HCT116 (cell line): ENCODE measurements around the gene TLE6. TPM values are rescaled to one million over a fixed set of nuclear protein-coding genes. Genes with fewer than 3 reads are reported as not detected.

Experiments used
- ATAC-seq: fragments of 200-7000 bp; cut with Tn5 transposase; 2 replicates; pipeline ENCODE4 v1.9.1; 2020; ENCODE audit warnings: mild to moderate bottlenecking, moderate library complexity
- BruUV-seq: library from RNA; stranded (reverse); fragments of 400-500 nt; replicated peaks from 2 replicates; lab custom pipeline; 2021; lab: Mats Ljungman, UMichigan
- CTCF ChIA-PET: fragments of 300-600 bp; sonication (Branson Sonifier 250); formaldehyde crosslinking; loops from one replicate; lab custom pipeline; 2021; ENCODE audit warnings: antibody characterized with exemption; lab: Charles Lee
- POLR2A ChIA-PET: fragments of 300-600, 350-600 bp; sonication (Branson Sonifier 250); formaldehyde crosslinking; loops from one replicate; lab custom pipeline; 2021; ENCODE audit warnings: antibody characterized with exemption; lab: Charles Lee
- RAD21 ChIA-PET, 2 experiments: fragments of 300-600 bp; sonication (Branson Sonifier 250); formaldehyde crosslinking; loops; one replicate each; lab custom pipeline; 2023; ENCODE audit warnings: low total read pairs in 2 of 2; ENCODE audit not compliant: uncharacterized antibody in 2 of 2, unreplicated experiment in 2 of 2, low non-redundant PET in 1 of 2; lab: Charles Lee
- DNase-seq: peaks from one replicate; pipeline ENCODE4 v3.0.0-alpha.2; 2010; ENCODE audit warnings: low read depth, low spot score
- H2AFZ ChIP-seq: fragments of 200-600 bp; shearing (Covaris generic), sonication (generic); 2 replicates; pipeline ENCODE4 v1.6.1; 2017; ENCODE audit warnings: low read depth, mixed run types, mixed read lengths, antibody characterized with exemption, low read length; ENCODE audit not compliant: poor library complexity, severe bottlenecking
- H3K27ac ChIP-seq: 2 replicates; pipeline ENCODE4 v1.5.1; 2012; ENCODE audit warnings: low read depth, low read length
- H3K27me3 ChIP-seq: fragments of 200-600 bp; sonication (generic); 2 replicates; pipeline ENCODE4 v1.6.1; 2016; ENCODE audit warnings: mixed run types, low read length, mixed read lengths; ENCODE audit not compliant: insufficient read depth
- H3K36me3 ChIP-seq, 2 experiments: fragments of 200-500 bp in 1 of 2; fragments of 200-600 bp in 1 of 2; sonication (Bioruptor generic) in 1 of 2; sonication (generic) in 1 of 2; 2 replicates each; pipeline versions ENCODE4 v1.5.1 to v1.6.1; 2014 to 2016; ENCODE audit warnings: low read length in 2 of 2, inconsistent platforms in 1 of 2, mixed read lengths in 1 of 2, mixed run types in 1 of 2; ENCODE audit not compliant: insufficient read depth in 2 of 2, control insufficient read depth in 1 of 2
- H3K4me1 ChIP-seq, 2 experiments: fragments of 200-600 bp in 1 of 2; sonication (generic) in 1 of 2; 2 replicates each; pipeline versions ENCODE4 v1.5.1 to v1.6.1; 2012 to 2017; ENCODE audit warnings: low read length in 2 of 2, inconsistent platforms in 1 of 2, mild to moderate bottlenecking in 1 of 2, mixed read lengths in 1 of 2, mixed run types in 1 of 2, moderate library complexity in 1 of 2; ENCODE audit not compliant: insufficient read depth in 2 of 2, control insufficient read depth in 1 of 2
- H3K4me2 ChIP-seq: fragments of 200-600 bp; sonication (generic); 2 replicates; pipeline ENCODE4 v1.6.1; 2017; ENCODE audit warnings: mixed run types, low read length, mixed read lengths
- H3K4me3 ChIP-seq, 2 experiments: fragments of 200-600 bp in 1 of 2; sonication (generic) in 1 of 2; replicated peaks in 1 of 2; 2 replicates each; pipeline ENCODE4 v1.5.1; 2011 to 2016; ENCODE audit warnings: low read length in 2 of 2, control low read depth in 1 of 2, low read depth in 1 of 2, mild to moderate bottlenecking in 1 of 2, mixed read lengths in 1 of 2, mixed run types in 1 of 2
- H3K79me2 ChIP-seq: fragments of 200-600 bp; sonication (generic); 2 replicates; pipeline ENCODE4 v1.6.1; 2017; ENCODE audit warnings: mild to moderate bottlenecking, mixed run types, low read length, moderate library complexity, mixed read lengths; ENCODE audit not compliant: insufficient read depth
- H3K9ac ChIP-seq: fragments of 200-600 bp; sonication (generic); 2 replicates; pipeline ENCODE4 v1.6.1; 2016; ENCODE audit warnings: low read length, mixed read lengths
- H3K9me2 ChIP-seq: fragments of 200-600 bp; sonication (generic), shearing (Covaris generic); 2 replicates; pipeline ENCODE4 v1.6.1; 2017; ENCODE audit warnings: mixed run types, mild to moderate bottlenecking, moderate library complexity; ENCODE audit not compliant: insufficient read depth
- H3K9me3 ChIP-seq, 2 experiments: fragments of 200-500 bp in 1 of 2; fragments of 200-600 bp in 1 of 2; sonication (Bioruptor generic) in 1 of 2; sonication (generic) in 1 of 2; 2 replicates each; pipeline ENCODE4 v1.6.1; 2014 to 2017; ENCODE audit warnings: low read length in 2 of 2, mixed read lengths in 2 of 2, inconsistent platforms in 1 of 2, low read depth in 1 of 2, mild to moderate bottlenecking in 1 of 2, mixed run types in 1 of 2, moderate library complexity in 1 of 2; ENCODE audit not compliant: control insufficient read depth in 1 of 2, insufficient read depth in 1 of 2
- H4K20me1 ChIP-seq: fragments of 200-600 bp; sonication (generic), shearing (Covaris generic); 2 replicates; pipeline ENCODE4 v1.6.1; 2017; ENCODE audit warnings: mixed run types, mild to moderate bottlenecking, moderate library complexity; ENCODE audit not compliant: insufficient read depth
- CBX3 ChIP-seq: IDR thresholded peaks from 2 replicates; pipeline ENCODE4 v1.6.1; 2012; ENCODE audit warnings: low read depth
- ELF1 ChIP-seq: IDR thresholded peaks from 2 replicates; pipeline ENCODE4 v1.6.1; 2012; ENCODE audit warnings: low read depth, borderline replicate concordance
- EZH2 ChIP-seq: fragments of 200-600 bp; sonication (generic); IDR thresholded peaks from 2 replicates; pipeline ENCODE4 v1.6.1; 2017; ENCODE audit warnings: antibody characterized with exemption, mixed run types
- EZH2phosphoT487 ChIP-seq: fragments of 200-600 bp; IDR thresholded peaks from 2 replicates; pipeline ENCODE4 v1.6.1; 2018; ENCODE audit warnings: antibody characterized with exemption, borderline replicate concordance
- FOSL1 ChIP-seq: IDR thresholded peaks from 2 replicates; pipeline ENCODE4 v1.6.1; 2012; ENCODE audit warnings: low read depth
- JUND ChIP-seq: IDR thresholded peaks from 2 replicates; pipeline ENCODE4 v1.6.1; 2012
- POLR2A ChIP-seq: IDR thresholded peaks from 2 replicates; pipeline ENCODE4 v1.7.0; 2011; ENCODE audit warnings: borderline replicate concordance; ENCODE audit not compliant: insufficient read depth, insufficient read length; ENCODE audit errors: extremely low read depth
- POLR2AphosphoS5 ChIP-seq: IDR thresholded peaks from 2 replicates; pipeline ENCODE4 v1.6.1; 2011; ENCODE audit warnings: mild to moderate bottlenecking, low read depth, low read length, moderate library complexity
- RAD21 ChIP-seq: IDR thresholded peaks from 2 replicates; pipeline ENCODE4 v1.6.1; 2012; ENCODE audit warnings: low read depth, mild to moderate bottlenecking
- SP1 ChIP-seq: IDR thresholded peaks from 2 replicates; pipeline ENCODE4 v1.6.1; 2012; ENCODE audit warnings: low read depth
- SRF ChIP-seq: IDR thresholded peaks from 2 replicates; pipeline ENCODE4 v1.6.1; 2012; ENCODE audit warnings: low read depth
- TCF7L2 ChIP-seq: IDR thresholded peaks from 2 replicates; pipeline ENCODE4 v1.7.0; 2011; ENCODE audit warnings: borderline replicate concordance, inconsistent platforms; ENCODE audit not compliant: insufficient read depth, insufficient read length; ENCODE audit errors: extremely low read depth
- YY1 ChIP-seq: IDR thresholded peaks from 2 replicates; pipeline ENCODE4 v1.6.1; 2011; ENCODE audit warnings: low read length, low read depth, moderate library complexity, mild to moderate bottlenecking; ENCODE audit not compliant: insufficient replicate concordance; ENCODE audit errors: extremely low read depth
- ZFX ChIP-seq: fragments of 450-650 bp; IDR thresholded peaks from 2 replicates; pipeline ENCODE4 v1.6.1; 2017
- ZNF274 ChIP-seq: fragments of 200-500 bp; sonication (Bioruptor generic); IDR thresholded peaks from 2 replicates; pipeline ENCODE4 v1.6.1; 2014; ENCODE audit warnings: mild to moderate bottlenecking, low read depth, low read length, inconsistent platforms
- intact Hi-C: fragments of 100-400 bp; cut with micrococcal nuclease; formaldehyde crosslinking; loops from 2 replicates; pipeline ENCODE4 v1.10.0; 2022
- total RNA-seq: library from RNA; stranded (reverse); gene quantifications from one replicate; pipeline ENCODE4 v1.2.1, GENCODE V29; 2021; ENCODE audit not compliant: unreplicated experiment
- TF ChIP-seq, protein P1 (sequence below): IDR thresholded peaks from 2 replicates; pipeline ENCODE4 v1.6.1; 2012; ENCODE audit warnings: low read depth
- TF ChIP-seq, protein P2 (sequence below): IDR thresholded peaks from 2 replicates; pipeline ENCODE4 v1.6.1; 2012
- TF ChIP-seq, protein P3 (sequence below): IDR thresholded peaks from 2 replicates; pipeline ENCODE4 v1.6.1; 2012
- TF ChIP-seq, protein P4 (sequence below): IDR thresholded peaks from 2 replicates; pipeline ENCODE4 v1.6.1; 2011; ENCODE audit warnings: mild to moderate bottlenecking, low read length, moderate library complexity; ENCODE audit not compliant: insufficient replicate concordance; ENCODE audit errors: extremely low read depth
- TF ChIP-seq, protein P5 (sequence below), 3 experiments: fragments of 200-600 bp in 1 of 3; sonication (generic) in 1 of 3; IDR thresholded peaks in 2 of 3; conservative IDR thresholded peaks in 1 of 3; 2 replicates each; pipeline ENCODE4 v1.5.1; 2012 to 2017; ENCODE audit warnings: low read depth in 2 of 3, low read length in 2 of 3, antibody characterized with exemption in 1 of 3, borderline replicate concordance in 1 of 3, control low read depth in 1 of 3, mild to moderate bottlenecking in 1 of 3, mixed read lengths in 1 of 3, mixed run types in 1 of 3, moderate library complexity in 1 of 3; ENCODE audit not compliant: insufficient read depth in 1 of 3

TLE6 gene
- total RNA-seq, 1 experiment from 2014 or later: 10.9 TPM

DNA sequence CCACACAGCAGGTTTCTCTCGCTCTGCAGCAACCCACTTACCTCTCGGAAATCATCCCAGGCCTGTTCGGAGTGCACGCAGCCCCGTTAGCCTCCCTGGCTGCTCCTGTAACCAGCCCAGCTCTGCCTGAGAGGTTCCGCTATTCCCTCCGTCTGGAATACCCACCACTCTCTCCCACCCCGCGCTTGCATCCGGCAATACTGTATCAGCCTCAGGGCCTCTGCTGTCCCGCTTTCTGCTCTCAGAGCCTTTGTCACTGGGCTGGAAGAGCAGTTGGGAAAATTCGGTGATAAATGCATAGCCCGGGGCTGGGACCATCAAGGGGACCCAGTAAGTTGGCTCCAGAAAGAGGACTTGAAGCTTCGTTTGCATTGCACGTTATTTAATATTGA lies 759 bp upstream of the TLE6 start:
- no peaks in the 10 kb centered on the region for H3K27me3 ChIP-seq
- H4K20me1 ChIP-seq: no peaks in the 10 kb centered on the region
- intact Hi-C loops: no loop called here
- no peaks in the 10 kb centered on the region for H3K9me2 ChIP-seq
- H2AFZ ChIP-seq: no peak overlapping the region
- peak overlapping the region; percentile 63 to 67 for H3K4me3 ChIP-seq
- ChIA-PET POLR2A (interaction anchor here (1.0 to 1.9 kb wide), 4 partner anchors 12 to 299 kb away, joined by 3 to 7 read pairs (median 5); no protein-coding TSS in a partner anchor), CTCF (interaction anchor here (1.2 to 1.5 kb wide), 3 partner anchors 14 to 127 kb away, joined by 3 to 8 read pairs (median 6); no protein-coding TSS in a partner anchor), RAD21 (interaction anchor here in 1 of 2 experiments (0.7 to 1.1 kb wide), 2 partner anchors 59 to 201 kb away, joined by 3 to 5 read pairs; no protein-coding TSS in a partner anchor)
- no peaks in the 10 kb centered on the region for H3K9me3 ChIP-seq
- no peak for DNase-seq
- H3K4me2 ChIP-seq: peak overlapping the region; percentile 99
- peak overlapping the region; percentile 58 for H3K9ac ChIP-seq
- H3K79me2 ChIP-seq: no peaks in the 10 kb centered on the region
- BruUV-seq: no TSS peak
- H3K36me3 ChIP-seq: no peaks in the 10 kb centered on the region
- no peak for TF ChIP-seq CBX3
- TF ChIP-seq ZNF274: no peak
- no peak for TF ChIP-seq ELF1
- TF ChIP-seq, protein P1, sequence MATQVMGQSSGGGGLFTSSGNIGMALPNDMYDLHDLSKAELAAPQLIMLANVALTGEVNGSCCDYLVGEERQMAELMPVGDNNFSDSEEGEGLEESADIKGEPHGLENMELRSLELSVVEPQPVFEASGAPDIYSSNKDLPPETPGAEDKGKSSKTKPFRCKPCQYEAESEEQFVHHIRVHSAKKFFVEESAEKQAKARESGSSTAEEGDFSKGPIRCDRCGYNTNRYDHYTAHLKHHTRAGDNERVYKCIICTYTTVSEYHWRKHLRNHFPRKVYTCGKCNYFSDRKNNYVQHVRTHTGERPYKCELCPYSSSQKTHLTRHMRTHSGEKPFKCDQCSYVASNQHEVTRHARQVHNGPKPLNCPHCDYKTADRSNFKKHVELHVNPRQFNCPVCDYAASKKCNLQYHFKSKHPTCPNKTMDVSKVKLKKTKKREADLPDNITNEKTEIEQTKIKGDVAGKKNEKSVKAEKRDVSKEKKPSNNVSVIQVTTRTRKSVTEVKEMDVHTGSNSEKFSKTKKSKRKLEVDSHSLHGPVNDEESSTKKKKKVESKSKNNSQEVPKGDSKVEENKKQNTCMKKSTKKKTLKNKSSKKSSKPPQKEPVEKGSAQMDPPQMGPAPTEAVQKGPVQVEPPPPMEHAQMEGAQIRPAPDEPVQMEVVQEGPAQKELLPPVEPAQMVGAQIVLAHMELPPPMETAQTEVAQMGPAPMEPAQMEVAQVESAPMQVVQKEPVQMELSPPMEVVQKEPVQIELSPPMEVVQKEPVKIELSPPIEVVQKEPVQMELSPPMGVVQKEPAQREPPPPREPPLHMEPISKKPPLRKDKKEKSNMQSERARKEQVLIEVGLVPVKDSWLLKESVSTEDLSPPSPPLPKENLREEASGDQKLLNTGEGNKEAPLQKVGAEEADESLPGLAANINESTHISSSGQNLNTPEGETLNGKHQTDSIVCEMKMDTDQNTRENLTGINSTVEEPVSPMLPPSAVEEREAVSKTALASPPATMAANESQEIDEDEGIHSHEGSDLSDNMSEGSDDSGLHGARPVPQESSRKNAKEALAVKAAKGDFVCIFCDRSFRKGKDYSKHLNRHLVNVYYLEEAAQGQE: no peak
- no peak for TF ChIP-seq TCF7L2
- TF ChIP-seq SRF: no peak
- no peak for TF ChIP-seq POLR2AphosphoS5
- no peak for TF ChIP-seq JUND
- TF ChIP-seq, protein P2, sequence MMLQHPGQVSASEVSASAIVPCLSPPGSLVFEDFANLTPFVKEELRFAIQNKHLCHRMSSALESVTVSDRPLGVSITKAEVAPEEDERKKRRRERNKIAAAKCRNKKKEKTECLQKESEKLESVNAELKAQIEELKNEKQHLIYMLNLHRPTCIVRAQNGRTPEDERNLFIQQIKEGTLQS: no peak
- no peak for TF ChIP-seq ZFX
- TF ChIP-seq RAD21: no peak
- TF ChIP-seq, protein P3, sequence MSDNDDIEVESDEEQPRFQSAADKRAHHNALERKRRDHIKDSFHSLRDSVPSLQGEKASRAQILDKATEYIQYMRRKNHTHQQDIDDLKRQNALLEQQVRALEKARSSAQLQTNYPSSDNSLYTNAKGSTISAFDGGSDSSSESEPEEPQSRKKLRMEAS: no peak
- no peak for TF ChIP-seq SP1
- TF ChIP-seq EZH2: no peak
- TF ChIP-seq, protein P4, sequence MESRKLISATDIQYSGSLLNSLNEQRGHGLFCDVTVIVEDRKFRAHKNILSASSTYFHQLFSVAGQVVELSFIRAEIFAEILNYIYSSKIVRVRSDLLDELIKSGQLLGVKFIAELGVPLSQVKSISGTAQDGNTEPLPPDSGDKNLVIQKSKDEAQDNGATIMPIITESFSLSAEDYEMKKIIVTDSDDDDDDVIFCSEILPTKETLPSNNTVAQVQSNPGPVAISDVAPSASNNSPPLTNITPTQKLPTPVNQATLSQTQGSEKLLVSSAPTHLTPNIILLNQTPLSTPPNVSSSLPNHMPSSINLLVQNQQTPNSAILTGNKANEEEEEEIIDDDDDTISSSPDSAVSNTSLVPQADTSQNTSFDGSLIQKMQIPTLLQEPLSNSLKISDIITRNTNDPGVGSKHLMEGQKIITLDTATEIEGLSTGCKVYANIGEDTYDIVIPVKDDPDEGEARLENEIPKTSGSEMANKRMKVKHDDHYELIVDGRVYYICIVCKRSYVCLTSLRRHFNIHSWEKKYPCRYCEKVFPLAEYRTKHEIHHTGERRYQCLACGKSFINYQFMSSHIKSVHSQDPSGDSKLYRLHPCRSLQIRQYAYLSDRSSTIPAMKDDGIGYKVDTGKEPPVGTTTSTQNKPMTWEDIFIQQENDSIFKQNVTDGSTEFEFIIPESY: no peak
- TF ChIP-seq POLR2A: no peak
- TF ChIP-seq FOSL1: no peak
- TF ChIP-seq, protein P5, sequence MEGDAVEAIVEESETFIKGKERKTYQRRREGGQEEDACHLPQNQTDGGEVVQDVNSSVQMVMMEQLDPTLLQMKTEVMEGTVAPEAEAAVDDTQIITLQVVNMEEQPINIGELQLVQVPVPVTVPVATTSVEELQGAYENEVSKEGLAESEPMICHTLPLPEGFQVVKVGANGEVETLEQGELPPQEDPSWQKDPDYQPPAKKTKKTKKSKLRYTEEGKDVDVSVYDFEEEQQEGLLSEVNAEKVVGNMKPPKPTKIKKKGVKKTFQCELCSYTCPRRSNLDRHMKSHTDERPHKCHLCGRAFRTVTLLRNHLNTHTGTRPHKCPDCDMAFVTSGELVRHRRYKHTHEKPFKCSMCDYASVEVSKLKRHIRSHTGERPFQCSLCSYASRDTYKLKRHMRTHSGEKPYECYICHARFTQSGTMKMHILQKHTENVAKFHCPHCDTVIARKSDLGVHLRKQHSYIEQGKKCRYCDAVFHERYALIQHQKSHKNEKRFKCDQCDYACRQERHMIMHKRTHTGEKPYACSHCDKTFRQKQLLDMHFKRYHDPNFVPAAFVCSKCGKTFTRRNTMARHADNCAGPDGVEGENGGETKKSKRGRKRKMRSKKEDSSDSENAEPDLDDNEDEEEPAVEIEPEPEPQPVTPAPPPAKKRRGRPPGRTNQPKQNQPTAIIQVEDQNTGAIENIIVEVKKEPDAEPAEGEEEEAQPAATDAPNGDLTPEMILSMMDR (IDR thresholded peaks at IDR 0.05 in 2 of 3, conservative IDR thresholded peaks at IDR 0.05 in 1 of 3; ENCODE audit: borderline replicate concordance in 1 of 3, insufficient read depth in 1 of 3, low read depth in 2 of 3, low read length in 2 of 3): no peak
- no peak for TF ChIP-seq YY1
- no peak for TF ChIP-seq EZH2phosphoT487
- TF ChIP-seq, all 23 proteins: peak for 0
- H3K4me1 ChIP-seq: peaks cover 17 to 28% of the 10 kb centered on the region in 2 experiments
- no peak overlapping the region; the same call in 1 of the 2 replicates for H3K27ac ChIP-seq
- no peak for ATAC-seq
